H1 (cell line): ENCODE results near the gene THEMIS. TPM values are rescaled to one million over a fixed set of nuclear protein-coding genes. Genes with fewer than 3 reads are reported as not detected.

Source experiments
- CTCF ChIA-PET: fragments of 300-600 bp; sonication (Branson Sonifier 250); formaldehyde crosslinking; loops from one replicate; lab custom pipeline; 2021; ENCODE audit not compliant: partially characterized antibody; lab: Charles Lee
- POLR2A ChIA-PET: fragments of 300-600 bp; sonication (Branson Sonifier 250); formaldehyde crosslinking; loops from one replicate; lab custom pipeline; 2021; ENCODE audit warnings: inconsistent platforms; ENCODE audit not compliant: partially characterized antibody; lab: Charles Lee
- DNase-seq, 2 experiments: peaks; one replicate each; pipeline versions ENCODE4 v3.0.0 to v3.0.0-alpha.2; 2010 to 2022; ENCODE audit warnings: low spot score in 2 of 2, low read depth in 1 of 2, mixed read lengths in 1 of 2
- FAIRE-seq: peaks from 2 replicates; lab custom pipeline; 2011; peaks lifted over from hg19 to GRCh38; lab: Jason Lieb, UNC
- H2AFZ ChIP-seq: 2 replicates; pipeline ENCODE4 v1.8.1; 2012; ENCODE audit warnings: low read length, inconsistent platforms
- H2AK5ac ChIP-seq: 2 replicates; pipeline ENCODE4 v1.6.1; 2013; ENCODE audit warnings: low read depth, low read length
- H2BK120ac ChIP-seq: replicated peaks from 2 replicates; pipeline ENCODE3; 2013; ENCODE audit warnings: low read depth, low read length, inconsistent platforms
- H2BK12ac ChIP-seq: 2 replicates; pipeline ENCODE4 v1.6.1; 2013; ENCODE audit warnings: low read depth, low read length
- H2BK15ac ChIP-seq: 2 replicates; pipeline ENCODE4 v1.6.1; 2013; ENCODE audit warnings: low read length
- H2BK20ac ChIP-seq: 2 replicates; pipeline ENCODE4 v1.6.1; 2013; ENCODE audit warnings: low read length
- H2BK5ac ChIP-seq: 2 replicates; pipeline ENCODE4 v1.6.1; 2013; ENCODE audit warnings: low read depth, low read length
- H3K14ac ChIP-seq: 2 replicates; pipeline ENCODE4 v1.6.1; 2013; ENCODE audit warnings: inconsistent platforms; ENCODE audit not compliant: insufficient read length
- H3K18ac ChIP-seq: 2 replicates; pipeline ENCODE4 v1.6.1; 2013; ENCODE audit warnings: low read length; ENCODE audit errors: extremely low read depth
- H3K23ac ChIP-seq: 2 replicates; pipeline ENCODE4 v1.6.1; 2013; ENCODE audit warnings: inconsistent platforms; ENCODE audit not compliant: insufficient read length
- H3K23me2 ChIP-seq: 2 replicates; pipeline ENCODE4 v1.6.1; 2013; ENCODE audit warnings: low read depth, low read length
- H3K27ac ChIP-seq: 2 replicates; pipeline ENCODE4 v1.6.1; 2011; ENCODE audit warnings: low read depth, low read length, inconsistent platforms
- H3K27me3 ChIP-seq, 4 experiments: replicated peaks in 1 of 4; 1 replicate in 1 of 4; 2 replicates in 3 of 4; pipeline versions ENCODE4 v1.6.1 to v1.8.1; 2011 to 2013; ENCODE audit warnings: low read length in 3 of 4, mild to moderate bottlenecking in 3 of 4, inconsistent platforms in 2 of 4, mixed read lengths in 2 of 4, moderate library complexity in 1 of 4; ENCODE audit not compliant: control insufficient read depth in 3 of 4, insufficient read depth in 3 of 4; ENCODE audit errors: extremely low read depth in 1 of 4
- H3K36me3 ChIP-seq, 4 experiments: 2 replicates each; pipeline versions ENCODE4 v1.6.1 to v1.8.1; 2011 to 2013; ENCODE audit warnings: mild to moderate bottlenecking in 4 of 4, low read length in 3 of 4, moderate library complexity in 2 of 4, control low read depth in 1 of 4, inconsistent platforms in 1 of 4; ENCODE audit not compliant: insufficient read depth in 4 of 4, control insufficient read depth in 2 of 4
- H3K4ac ChIP-seq: replicated peaks from 2 replicates; pipeline ENCODE3; 2013; ENCODE audit warnings: low read length, low read depth, mixed read lengths, inconsistent platforms; ENCODE audit not compliant: insufficient read length
- H3K4me1 ChIP-seq, 4 experiments: replicated peaks in 1 of 4; 1 replicate in 1 of 4; 2 replicates in 3 of 4; pipeline versions ENCODE4 v1.6.1 to v1.8.1; 2011 to 2013; ENCODE audit warnings: low read length in 3 of 4, inconsistent platforms in 2 of 4, mixed read lengths in 1 of 4; ENCODE audit not compliant: insufficient read depth in 4 of 4, control insufficient read depth in 3 of 4
- H3K4me2 ChIP-seq, 2 experiments: 2 replicates each; pipeline versions ENCODE4 v1.6.1 to v1.8.1; 2011 to 2013; ENCODE audit warnings: low read depth in 2 of 2, low read length in 2 of 2, control low read depth in 1 of 2, inconsistent platforms in 1 of 2, mild to moderate bottlenecking in 1 of 2; ENCODE audit not compliant: insufficient read depth in 1 of 2
- H3K4me3 ChIP-seq, 4 experiments: fragments of 200-600, 300-600 bp in 1 of 4; sonication (generic), shearing (Covaris generic), sonication (Bioruptor Twin) in 1 of 4; 2 replicates each; pipeline versions ENCODE4 v1.5.1 to v1.8.1; 2011 to 2016; ENCODE audit warnings: low read length in 4 of 4, low read depth in 3 of 4, control low read depth in 2 of 4, inconsistent platforms in 2 of 4, mild to moderate bottlenecking in 2 of 4, mixed read lengths in 1 of 4, moderate library complexity in 1 of 4; ENCODE audit not compliant: insufficient read depth in 2 of 4; ENCODE audit errors: extremely low read depth in 1 of 4
- H3K56ac ChIP-seq: replicated peaks from 2 replicates; pipeline ENCODE3; 2013; ENCODE audit warnings: low read depth, mild to moderate bottlenecking, mixed read lengths, low read length, inconsistent platforms; ENCODE audit not compliant: insufficient read length
- H3K79me1 ChIP-seq: 2 replicates; pipeline ENCODE4 v1.6.1; 2013; ENCODE audit warnings: low read depth, low read length, control low read depth
- H3K79me2 ChIP-seq, 2 experiments: 2 replicates each; pipeline versions ENCODE4 v1.6.1 to v1.8.1; 2012 to 2013; ENCODE audit warnings: low read length in 2 of 2, mild to moderate bottlenecking in 2 of 2, inconsistent platforms in 1 of 2; ENCODE audit not compliant: insufficient read depth in 2 of 2, control insufficient read depth in 1 of 2
- H3K9ac ChIP-seq, 4 experiments: replicated peaks in 1 of 4; 1 replicate in 1 of 4; 2 replicates in 3 of 4; pipeline versions ENCODE4 v1.6.1 to v1.8.1; 2011 to 2013; ENCODE audit warnings: low read depth in 3 of 4, low read length in 3 of 4, control low read depth in 2 of 4, mild to moderate bottlenecking in 2 of 4, moderate library complexity in 2 of 4, inconsistent platforms in 1 of 4; ENCODE audit errors: extremely low read depth in 1 of 4
- H3K9me3 ChIP-seq, 2 experiments: 2 replicates each; pipeline versions ENCODE4 v1.6.1 to v1.8.1; 2012 to 2013; ENCODE audit warnings: mild to moderate bottlenecking in 2 of 2, moderate library complexity in 2 of 2, control low read depth in 1 of 2, inconsistent platforms in 1 of 2, low read depth in 1 of 2, low read length in 1 of 2, mixed read lengths in 1 of 2; ENCODE audit not compliant: insufficient read depth in 2 of 2
- H4K20me1 ChIP-seq, 2 experiments: replicated peaks in 1 of 2; 2 replicates each; pipeline versions ENCODE3 to v1.8.1; 2011 to 2013; ENCODE audit warnings: inconsistent platforms in 2 of 2, low read length in 2 of 2, mild to moderate bottlenecking in 1 of 2; ENCODE audit not compliant: insufficient read depth in 2 of 2, control insufficient read depth in 1 of 2
- H4K5ac ChIP-seq: 2 replicates; pipeline ENCODE4 v1.6.1; 2013; ENCODE audit warnings: low read length, low read depth, mixed read lengths, inconsistent platforms; ENCODE audit not compliant: insufficient read length
- H4K8ac ChIP-seq: 2 replicates; pipeline ENCODE4 v1.8.0; 2013; ENCODE audit warnings: mild to moderate bottlenecking, moderate library complexity, low read length, inconsistent platforms; ENCODE audit not compliant: insufficient read depth; ENCODE audit errors: extremely low read depth
- H4K91ac ChIP-seq: replicated peaks from 2 replicates; pipeline ENCODE3; 2013; ENCODE audit warnings: low read length, mixed read lengths, inconsistent platforms; ENCODE audit not compliant: insufficient read length
- EZH2 ChIP-seq: fragments of 200-600 bp; sonication (generic); IDR thresholded peaks from 2 replicates; pipeline ENCODE4 v1.7.1; 2012; ENCODE audit warnings: low read depth, mild to moderate bottlenecking, moderate library complexity, low read length, inconsistent platforms; ENCODE audit not compliant: severe bottlenecking
- HDAC2 ChIP-seq, 2 experiments: fragments of 300-600 bp in 1 of 2; sonication (generic) in 1 of 2; IDR thresholded peaks; 2 replicates each; pipeline ENCODE4 v1.6.1; 2011 to 2012; ENCODE audit warnings: low read depth in 2 of 2, low read length in 2 of 2, mild to moderate bottlenecking in 2 of 2, moderate library complexity in 2 of 2, borderline replicate concordance in 1 of 2, inconsistent platforms in 1 of 2
- KDM4A ChIP-seq: IDR thresholded peaks from one replicate; pipeline ENCODE4 v1.7.1; 2012; ENCODE audit warnings: low read depth, mild to moderate bottlenecking, moderate library complexity, low read length, inconsistent platforms; ENCODE audit not compliant: severe bottlenecking
- MAFK ChIP-seq: IDR thresholded peaks from 2 replicates; pipeline ENCODE4 v1.6.1; 2012; ENCODE audit warnings: low read depth, mild to moderate bottlenecking, improper control_type of control experiment, low read length
- SAP30 ChIP-seq: fragments of 300-600 bp; sonication (generic); IDR thresholded peaks from 2 replicates; pipeline ENCODE4 v1.7.1; 2012; ENCODE audit warnings: low read length, moderate library complexity, mild to moderate bottlenecking, inconsistent platforms; ENCODE audit not compliant: insufficient read depth, insufficient replicate concordance
- SIN3A ChIP-seq, 2 experiments: IDR thresholded peaks in 1 of 2; conservative IDR thresholded peaks in 1 of 2; 2 replicates each; pipeline ENCODE4 v1.6.1; 2011 to 2012; ENCODE audit warnings: low read length in 2 of 2, improper control_type of control experiment in 1 of 2, low read depth in 1 of 2, mild to moderate bottlenecking in 1 of 2
- SP2 ChIP-seq: IDR thresholded peaks from 2 replicates; pipeline ENCODE4 v1.6.1; 2012; ENCODE audit warnings: mild to moderate bottlenecking, low read length, inconsistent platforms
- SUZ12 ChIP-seq: fragments of 200-600 bp; sonication (generic); IDR thresholded peaks from 2 replicates; pipeline ENCODE4 v1.6.1; 2012; ENCODE audit warnings: mild to moderate bottlenecking, inconsistent platforms, low read length, moderate library complexity, mixed read lengths
- TAF7 ChIP-seq: optimal IDR thresholded peaks from 2 replicates; pipeline ENCODE3; 2011; ENCODE audit warnings: low read depth, mild to moderate bottlenecking, inconsistent platforms, low read length, moderate library complexity, borderline replicate concordance
- WGBS, 2 experiments: shearing (Covaris generic) in 1 of 2; methylation state at CpG; one replicate each; pipeline versions ENCODE4 v1.1.6 to v1.1.7; 2013 to 2015; ENCODE audit warnings: low lambda C conversion rate in 2 of 2, mixed read lengths in 2 of 2, inconsistent platforms in 1 of 2, low coverage in 1 of 2, missing lambda C conversion rate in 1 of 2; ENCODE audit not compliant: insufficient replicate concordance in 2 of 2, insufficient coverage in 1 of 2, insufficient read length in 1 of 2; ENCODE audit errors: extremely low coverage in 1 of 2, missing lambda C conversion rate in 1 of 2; 5-methylcytosine and 5-hydroxymethylcytosine counted together
- polyA plus RNA-seq, 7 experiments: library from polyadenylated mRNA; depleted of rRNA in 3 of 7; stranded (reverse) in 5 of 7; unstranded in 2 of 7; fragments of >200 nt in 5 of 7; fragments of 200-250 nt in 2 of 7; gene quantifications; 1 replicate in 5 of 7; 2 replicates in 1 of 7; 4 replicates in 1 of 7; pipeline versions ENCODE4 v1.2.1 to v1.2.3, GENCODE V29; 2011 to 2013; ENCODE audit warnings: missing spikeins in 2 of 7, mixed read lengths in 2 of 7
- total RNA-seq: library from RNA; stranded (reverse); fragmentation: NEBNext Ultra II Directional; extraction: Animal tissue kit (Norgen Biotek cat#: 25700); gene quantifications from 2 replicates; pipeline ENCODE4 v1.2.1, GENCODE V29; 2021

THEMIS gene
- total and polyA plus RNA-seq, 2 of the 8 experiments (the other 6 are each of a cell fraction or from before 2014, with no cell fraction given) = not detected

GRCh38 chr6:127765949-127766348, 134.9 kb downstream of the THEMIS start:
- no peak overlapping the region for H4K5ac ChIP-seq
- DNase-seq (no peak), FAIRE-seq (no peak)
- H4K20me1 ChIP-seq = no peaks in the 10 kb centered on the region
- CTCF ChIA-PET = no interaction called here
- no peak overlapping the region for H3K14ac ChIP-seq
- H2AFZ ChIP-seq = no peak overlapping the region
- H3K4me2 ChIP-seq = no peak overlapping the region
- no peak overlapping the region for H4K91ac ChIP-seq
- H3K79me2 ChIP-seq = no peaks in the 10 kb centered on the region
- POLR2A ChIA-PET = no interaction called here
- H2BK15ac ChIP-seq = no peak overlapping the region
- H2BK120ac ChIP-seq = no peak overlapping the region
- H3K18ac ChIP-seq = no peak overlapping the region
- 90% methylated on average over 2 of the region's 2 CpGs; no CpG with 5 or more reads in 1 of the 2 experiments for WGBS, 2 experiments
- no peak overlapping the region for H2BK12ac ChIP-seq
- H3K4me1 ChIP-seq = no peaks in the 10 kb centered on the region
- H3K56ac ChIP-seq = no peak overlapping the region
- no peak overlapping the region for H2BK20ac ChIP-seq
- H3K27me3 ChIP-seq = no peaks in the 10 kb centered on the region
- no peaks in the 10 kb centered on the region for H3K79me1 ChIP-seq
- H2AK5ac ChIP-seq = no peak overlapping the region
- H3K27ac ChIP-seq = no peak overlapping the region
- H3K36me3 ChIP-seq = no peaks in the 10 kb centered on the region
- H3K9me3 ChIP-seq = no peaks in the 10 kb centered on the region
- no peak overlapping the region for H4K8ac ChIP-seq
- H3K9ac ChIP-seq = no peak overlapping the region
- H3K23me2 ChIP-seq = no peaks in the 10 kb centered on the region
- H3K4ac ChIP-seq = no peak overlapping the region
- no peak overlapping the region for H3K4me3 ChIP-seq
- no peak overlapping the region for H3K23ac ChIP-seq
- H2BK5ac ChIP-seq = no peak overlapping the region
- TF ChIP-seq TAF7 = no peak
- no peak for TF ChIP-seq KDM4A
- no peak for TF ChIP-seq SIN3A (conservative IDR thresholded peaks at IDR 0.05 in 1 of 2, IDR thresholded peaks at IDR 0.05 in 1 of 2; ENCODE audit: low read depth in 1 of 2, low read length in 2 of 2)
- TF ChIP-seq MAFK = no peak
- no peak for TF ChIP-seq EZH2
- TF ChIP-seq SAP30 = no peak
- TF ChIP-seq HDAC2 (IDR thresholded peaks at IDR 0.05; ENCODE audit: borderline replicate concordance in 1 of 2, low read depth in 2 of 2, low read length in 2 of 2) = no peak
- no peak for TF ChIP-seq SUZ12
- no peak for TF ChIP-seq SP2
